BLaER1 (cell line): ENCODE measurements around the gene CASD1.

ENCODE experiments used
- H3K27ac ChIP-seq: shearing (Covaris generic); formaldehyde crosslinking; 2 replicates; pipeline ENCODE4 v1.8.1; 2022
- H3K27me3 ChIP-seq: shearing (Covaris generic); formaldehyde crosslinking; 2 replicates; pipeline ENCODE4 v1.8.1; 2022
- H3K36me3 ChIP-seq: shearing (Covaris generic); formaldehyde crosslinking; 2 replicates; pipeline ENCODE4 v1.8.1; 2022
- H3K4me1 ChIP-seq: shearing (Covaris generic); formaldehyde crosslinking; 2 replicates; pipeline ENCODE4 v1.8.1; 2022
- H3K4me2 ChIP-seq: shearing (Covaris generic); formaldehyde crosslinking; 2 replicates; pipeline ENCODE4 v1.8.1; 2022
- H3K4me3 ChIP-seq: shearing (Covaris generic); formaldehyde crosslinking; 2 replicates; pipeline ENCODE4 v1.8.1; 2022
- H3K9ac ChIP-seq: shearing (Covaris generic); formaldehyde crosslinking; 2 replicates; pipeline ENCODE4 v1.8.1; 2022
- H3K9me3 ChIP-seq: shearing (Covaris generic); formaldehyde crosslinking; 2 replicates; pipeline ENCODE4 v1.8.1; 2022
- H4K20me1 ChIP-seq: shearing (Covaris generic); formaldehyde crosslinking; 2 replicates; pipeline ENCODE4 v1.8.1; 2022
- Cebpa-rat ChIP-seq: shearing (Covaris generic); IDR thresholded peaks from 2 replicates; pipeline ENCODE4 v1.8.1; 2022

CASD1 gene

DNA sequence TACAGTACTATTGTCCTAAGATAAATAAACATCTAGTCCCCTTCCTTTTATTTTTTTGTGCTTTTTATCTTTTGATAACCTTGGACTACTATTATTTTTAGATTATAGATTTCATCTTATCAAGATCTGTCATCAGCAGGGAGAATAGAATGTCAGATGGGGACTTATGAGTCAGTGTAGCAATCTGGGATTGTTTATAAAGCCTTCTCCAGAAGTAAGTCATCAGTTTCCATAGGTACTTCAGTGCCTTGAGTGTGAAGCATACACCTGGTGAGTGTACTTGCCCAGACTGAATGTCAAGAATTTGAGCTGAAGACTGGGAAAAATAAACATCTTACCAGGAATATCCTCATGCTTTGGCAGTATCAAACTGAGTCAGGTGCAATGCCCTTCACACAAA, 2.1 kb downstream of the CASD1 start:
- Histone ChIP-seq H4K20me1 (peaks cover 43% of the 10 kb centered on the region), H3K9ac (no peak overlapping the region; the same call in 1 of the 2 replicates), H3K4me2 (peak overlapping the region; percentile 80)

DNA sequence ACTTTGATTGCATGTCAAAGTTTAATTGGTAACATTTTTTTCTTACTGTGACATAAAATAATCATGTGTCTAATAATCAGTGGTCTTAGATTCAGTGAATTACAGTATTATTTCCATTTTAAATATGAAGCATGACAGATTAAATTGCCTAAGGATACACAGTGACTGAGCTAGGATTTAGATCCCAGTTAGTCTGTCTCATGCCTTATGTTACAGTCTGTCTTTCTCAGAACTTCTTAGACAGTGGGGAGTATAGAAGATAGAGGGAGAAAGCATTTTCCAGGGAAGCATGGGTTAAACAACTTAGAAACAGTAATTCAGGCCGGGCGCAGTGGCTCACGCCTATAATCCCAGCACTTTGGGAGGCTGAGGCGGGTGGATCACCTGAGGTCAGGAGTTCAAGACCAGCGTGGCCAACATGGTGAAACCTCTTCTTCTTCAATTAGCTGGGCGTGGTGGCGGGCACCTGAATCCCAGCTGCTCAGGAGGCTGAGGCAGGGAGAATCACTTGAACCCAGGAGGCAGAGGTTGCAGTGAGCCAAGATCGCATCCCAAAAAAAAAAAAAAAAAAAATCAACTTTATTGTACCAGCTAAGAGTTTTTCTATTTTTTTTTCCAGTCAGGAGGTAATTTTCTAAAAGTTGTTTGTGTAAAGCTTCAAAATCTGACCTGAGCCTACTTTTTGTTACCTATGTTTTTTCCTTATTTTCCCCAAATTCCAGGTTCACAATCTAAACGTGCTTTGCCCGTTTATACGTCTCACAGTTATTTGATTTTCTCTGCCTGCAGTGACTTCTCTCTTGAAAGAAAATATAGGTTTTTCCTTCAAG, 3.3 kb downstream of the CASD1 start:
- Histone ChIP-seq H3K27me3 (no peaks in the 10 kb centered on the region), H4K20me1 (peaks cover 56% of the 10 kb centered on the region), H3K9ac (no peak overlapping the region), H3K27ac (no peak overlapping the region), H3K4me2 (peak overlapping the region; percentile 80), H3K4me1 (peaks cover 45% of the 10 kb centered on the region), H3K9me3 (no peaks in the 10 kb centered on the region), H3K4me3 (no peak overlapping the region), H3K36me3 (peaks cover 13% of the 10 kb centered on the region)
- TF ChIP-seq Cebpa-rat: no peak

More for the DNA sequence above, 2.1 kb downstream of the CASD1 start:
- Histone ChIP-seq H3K4me3 (no peak overlapping the region), H3K4me1 (peaks cover 45% of the 10 kb centered on the region), H3K27ac (no peak overlapping the region), H3K36me3 (0 out of 2 replicates have a peak, but pooled peaks cover under 1% of the 10 kb centered on the region), H3K9me3 (no peaks in the 10 kb centered on the region), H3K27me3 (no peaks in the 10 kb centered on the region)
- no peak for TF ChIP-seq Cebpa-rat

DNA sequence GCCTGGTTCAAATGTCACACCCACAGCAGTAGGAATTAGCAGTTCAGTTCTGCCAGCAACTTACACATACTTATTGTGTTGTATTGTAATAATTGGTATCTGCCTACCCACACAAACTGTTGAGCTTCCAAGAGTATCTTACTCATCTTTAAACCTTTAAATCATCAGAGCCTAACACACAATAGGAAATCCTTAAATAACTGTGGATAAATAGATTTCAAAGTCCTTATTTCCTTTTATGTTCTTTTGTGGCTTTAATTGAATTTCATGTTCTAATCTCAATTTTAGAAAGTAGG, 3.9 kb downstream of the CASD1 start:
- H3K9ac ChIP-seq: no peak overlapping the region
- H3K4me3 ChIP-seq: no peak overlapping the region
- peaks cover 13% of the 10 kb centered on the region for H3K36me3 ChIP-seq
- H3K9me3 ChIP-seq: no peaks in the 10 kb centered on the region
- H4K20me1 ChIP-seq: peaks cover 60% of the 10 kb centered on the region
- no peak for TF ChIP-seq Cebpa-rat
- no peaks in the 10 kb centered on the region for H3K27me3 ChIP-seq
- H3K4me2 ChIP-seq: peak overlapping the region; percentile 80
- H3K27ac ChIP-seq: no peak overlapping the region
- H3K4me1 ChIP-seq: peaks cover 45% of the 10 kb centered on the region

GRCh38 chr7:94514140-94514889, 4.7 kb downstream of the CASD1 start:
- TF ChIP-seq Cebpa-rat: no peak
- Histone ChIP-seq H3K9me3 (no peaks in the 10 kb centered on the region), H3K4me3 (no peak overlapping the region), H3K9ac (no peak overlapping the region), H3K4me1 (peaks cover 39% of the 10 kb centered on the region), H3K27ac (no peak overlapping the region), H4K20me1 (peaks cover 60% of the 10 kb centered on the region), H3K36me3 (peaks cover 13% of the 10 kb centered on the region), H3K27me3 (no peaks in the 10 kb centered on the region), H3K4me2 (peak overlapping the region; percentile 43)

GRCh38 chr7:94514917-94515316, 5.3 kb downstream of the CASD1 start:
- Histone ChIP-seq H3K27me3 (no peaks in the 10 kb centered on the region), H3K9ac (no peak overlapping the region), H3K4me2 (no peak overlapping the region), H3K27ac (no peak overlapping the region), H3K9me3 (no peaks in the 10 kb centered on the region), H3K4me3 (no peak overlapping the region), H4K20me1 (peaks cover 60% of the 10 kb centered on the region), H3K4me1 (peaks cover 38% of the 10 kb centered on the region), H3K36me3 (peaks cover 18% of the 10 kb centered on the region)
- no peak for TF ChIP-seq Cebpa-rat

DNA sequence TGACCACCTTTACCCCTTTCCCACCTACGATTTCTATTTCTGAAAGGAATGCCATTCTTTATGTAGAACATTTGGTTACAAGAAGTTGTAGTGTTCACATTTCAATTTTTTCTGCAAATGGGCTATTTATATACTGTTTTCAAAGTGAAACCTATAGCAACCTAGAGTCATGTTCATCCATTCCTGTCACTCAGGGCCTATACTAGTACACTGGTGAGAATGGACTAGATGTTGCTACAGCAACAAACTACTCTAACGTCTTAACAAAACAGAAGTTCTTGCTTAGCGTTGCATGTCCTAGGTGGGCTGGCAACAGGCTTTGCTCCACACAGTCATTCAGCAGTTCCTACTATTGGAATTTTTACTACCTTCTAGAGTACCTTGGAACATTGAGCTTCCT, 16.3 kb downstream of the CASD1 start:
- no peak for TF ChIP-seq Cebpa-rat

GRCh38 chr7:94529516-94529915, 19.9 kb downstream of the CASD1 start:
- TF ChIP-seq Cebpa-rat: no peak
- peaks cover 67% of the 10 kb centered on the region for H3K36me3 ChIP-seq
- H3K4me1 ChIP-seq: no peaks in the 10 kb centered on the region
- 0 out of 2 replicates have a peak, but pooled peaks cover 13% of the 10 kb centered on the region for H4K20me1 ChIP-seq
- H3K9me3 ChIP-seq: no peaks in the 10 kb centered on the region
- no peak overlapping the region for H3K9ac ChIP-seq
- no peak overlapping the region for H3K27ac ChIP-seq
- H3K27me3 ChIP-seq: no peaks in the 10 kb centered on the region
- no peak overlapping the region for H3K4me3 ChIP-seq
- no peak overlapping the region for H3K4me2 ChIP-seq

More for the DNA sequence above, 16.3 kb downstream of the CASD1 start:
- H3K4me2 ChIP-seq: no peak overlapping the region
- H3K9ac ChIP-seq: no peak overlapping the region
- no peak overlapping the region for H3K27ac ChIP-seq
- H3K4me3 ChIP-seq: no peak overlapping the region
- peaks cover 67% of the 10 kb centered on the region for H3K36me3 ChIP-seq
- H4K20me1 ChIP-seq: 0 out of 2 replicates have a peak, but pooled peaks cover 13% of the 10 kb centered on the region
- H3K9me3 ChIP-seq: no peaks in the 10 kb centered on the region
- no peaks in the 10 kb centered on the region for H3K27me3 ChIP-seq
- H3K4me1 ChIP-seq: no peaks in the 10 kb centered on the region

DNA sequence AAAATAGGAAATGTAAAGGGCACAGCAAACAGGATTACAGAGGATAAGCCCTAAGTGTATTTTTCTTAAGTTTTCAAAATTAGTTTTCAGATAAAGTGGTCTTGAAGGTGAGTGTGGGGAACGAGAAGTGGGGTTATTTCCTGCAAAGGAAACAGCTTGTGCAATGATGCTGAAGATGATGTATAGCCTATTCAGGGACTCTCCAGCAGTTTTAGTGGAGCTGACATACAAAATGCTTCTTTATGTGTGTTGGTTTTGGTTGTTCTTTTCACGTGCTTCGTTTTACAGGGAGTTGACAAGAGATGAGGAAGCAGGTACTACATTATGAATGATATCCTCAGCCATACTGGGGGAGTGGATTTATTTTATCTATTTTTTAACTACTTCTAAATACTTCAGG, 20.5 kb downstream of the CASD1 start:
- TF ChIP-seq Cebpa-rat: no peak
- Histone ChIP-seq H3K9me3 (no peaks in the 10 kb centered on the region), H3K27me3 (no peaks in the 10 kb centered on the region), H4K20me1 (0 out of 2 replicates have a peak, but pooled peaks cover 13% of the 10 kb centered on the region), H3K4me2 (no peak overlapping the region), H3K27ac (no peak overlapping the region), H3K4me3 (no peak overlapping the region), H3K9ac (no peak overlapping the region), H3K36me3 (peaks cover 73% of the 10 kb centered on the region), H3K4me1 (no peaks in the 10 kb centered on the region)

- Histone ChIP-seq H4K20me1 (no peaks in the 10 kb centered on the region), H3K36me3 (peaks cover 77% of the 10 kb centered on the region), H3K9me3 (no peaks in the 10 kb centered on the region), H3K9ac (no peak overlapping the region), H3K4me3 (no peak overlapping the region), H3K4me2 (no peak overlapping the region), H3K27me3 (no peaks in the 10 kb centered on the region), H3K4me1 (no peaks in the 10 kb centered on the region), H3K27ac (no peak overlapping the region)
- no peak for TF ChIP-seq Cebpa-rat
These were observed 23.1 kb downstream of the CASD1 start for GRCh38 chr7:94532676-94533075.

GRCh38 chr7:94540428-94540827, 30.8 kb downstream of the CASD1 start:
- Histone ChIP-seq H3K4me3 (no peak overlapping the region), H3K4me2 (no peak overlapping the region), H3K27me3 (no peaks in the 10 kb centered on the region), H3K4me1 (no peaks in the 10 kb centered on the region), H3K9me3 (no peaks in the 10 kb centered on the region), H3K36me3 (peaks cover 51% of the 10 kb centered on the region), H3K27ac (no peak overlapping the region), H4K20me1 (no peaks in the 10 kb centered on the region), H3K9ac (no peak overlapping the region)
- no peak for TF ChIP-seq Cebpa-rat
